Endothelial cell of hepatic sinusoid (primary cell): ENCODE results near the gene CHST11.

Experiments used
- in situ Hi-C: cut with HindIII; loops from 2 replicates; pipeline ENCODE4 v1.10.0; 2017; ENCODE audit warnings: low sequenced_read_pairs

The CHST11 gene

GRCh38 chr12:104498211-104498801 lies 41.6 kb downstream of the CHST11 start:
- in situ Hi-C loops: no loop called here

- in situ Hi-C loops: no loop called here
These were observed 43.1 kb downstream of the CHST11 start for GRCh38 chr12:104499668-104500332.

GRCh38 chr12:104501115-104501514 lies 44.4 kb downstream of the CHST11 start:
- in situ Hi-C loops: no loop called here

- in situ Hi-C loops: no loop called here
These were observed 44.9 kb downstream of the CHST11 start for GRCh38 chr12:104501660-104502059.

- in situ Hi-C loops: no loop called here
These were observed 45.5 kb downstream of the CHST11 start for GRCh38 chr12:104502217-104502616.

GRCh38 chr12:104502638-104503037 lies 45.9 kb downstream of the CHST11 start:
- in situ Hi-C loops: no loop called here

GRCh38 chr12:104503191-104503590 lies 46.4 kb downstream of the CHST11 start:
- in situ Hi-C loops: no loop called here

GRCh38 chr12:104504146-104504545 lies 47.4 kb downstream of the CHST11 start:
- in situ Hi-C loops: no loop called here

- in situ Hi-C loops: loop anchor here (5.0 kb wide), 2 partner anchors 37 to 48 kb away; partner anchors contain the start of gene CHST11
These were observed 48.5 kb downstream of the CHST11 start for GRCh38 chr12:104505095-104505818.

- in situ Hi-C loops: loop anchor here (5.0 kb wide), 2 partner anchors 35 to 50 kb away; partner anchors contain the start of gene CHST11
These were observed 50.1 kb downstream of the CHST11 start for GRCh38 chr12:104506676-104507401.

GRCh38 chr12:104507672-104508071 lies 50.9 kb downstream of the CHST11 start:
- in situ Hi-C loops: loop anchor here (5.0 kb wide), 2 partner anchors 35 to 50 kb away; partner anchors contain the start of gene CHST11

- in situ Hi-C loops: loop anchor here (5.0 kb wide), 2 partner anchors 33 to 52 kb away; partner anchors contain the start of gene CHST11
These were observed 52.2 kb downstream of the CHST11 start for GRCh38 chr12:104508752-104509446.

- in situ Hi-C loops: loop anchor here (5.0 to 10.0 kb wide), 2 partner anchors 52 to 106 kb away; no protein-coding TSS in a partner anchor
These were observed 53.6 kb downstream of the CHST11 start for GRCh38 chr12:104510145-104510872.

GRCh38 chr12:104510873-104511440 lies 54.2 kb downstream of the CHST11 start:
- in situ Hi-C loops: loop anchor here (5.0 to 10.0 kb wide), 2 partner anchors 51 to 106 kb away; no protein-coding TSS in a partner anchor

GRCh38 chr12:104513681-104514080 lies 56.9 kb downstream of the CHST11 start:
- in situ Hi-C loops: loop anchor here (5.0 to 10.0 kb wide), 2 partner anchors 49 to 109 kb away; no protein-coding TSS in a partner anchor

- in situ Hi-C loops: loop anchor here (5.0 to 10.0 kb wide), 2 partner anchors 48 to 109 kb away; no protein-coding TSS in a partner anchor
These were observed 57.5 kb downstream of the CHST11 start for GRCh38 chr12:104514092-104514810.

- in situ Hi-C loops: loop anchor here (10.0 kb wide), 1 partner anchor 111 kb away; no protein-coding TSS in a partner anchor
These were observed 59.2 kb downstream of the CHST11 start for GRCh38 chr12:104515899-104516298.

- in situ Hi-C loops: loop anchor here (10.0 kb wide), 1 partner anchor 112 kb away; no protein-coding TSS in a partner anchor
These were observed 60.1 kb downstream of the CHST11 start for GRCh38 chr12:104516821-104517220.
